Activated CD4-positive, CD25-positive, alpha-beta regulatory T cell treated with anti-CD3 and anti-CD28 coated beads, Interleukin-2, amount 50 U/mL, for 72 hours (primary cell): ENCODE results near the gene SASH1.

Experiments
- DNase-seq: peaks from one replicate; pipeline ENCODE4 v3.0.0; 2021

The SASH1 gene

GRCh38 chr6:148599967-148600426 is 257.4 kb downstream of the SASH1 start:
- DNase-seq: no peak
